ENCODE measurements around the gene CHST9. TPM values are rescaled to one million over a fixed set of nuclear protein-coding genes. Genes with fewer than 3 reads are reported as not detected.

The CHST9 gene
- total and polyA plus RNA-seq, 10 of the 15 experiments (the other 5 are each of a cell fraction or from before 2014, with no cell fraction given), result 0.34 TPM; not detected in 9

DNA sequence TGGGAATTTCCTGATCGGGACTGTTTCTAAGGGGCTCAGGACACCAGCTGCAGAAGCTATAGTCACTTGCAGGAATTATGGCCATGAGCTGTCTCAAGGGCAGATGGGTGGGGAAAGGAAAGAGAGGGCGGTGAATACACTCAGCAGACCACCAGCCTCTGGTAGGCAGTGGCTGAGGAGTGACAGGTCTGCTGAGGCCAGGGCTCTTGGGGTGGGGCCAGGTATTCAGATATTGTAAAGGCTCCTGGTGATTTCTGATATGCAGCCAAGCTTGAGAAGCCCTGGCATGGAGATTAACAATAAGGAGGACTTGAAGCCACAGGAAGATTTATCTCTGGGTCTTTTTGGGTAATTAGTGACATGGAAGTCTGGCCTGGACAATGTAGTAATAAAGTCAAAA is 174.3 kb downstream of the CHST9 start:
- Histone ChIP-seq H3K36me3 (ENCODE audit: control insufficient read depth in 2 of 2, insufficient read depth in 2 of 2, low read length in 1 of 2) (no peaks in the 10 kb centered on the region), H3K9me3 (replicated peaks; ENCODE audit: control insufficient read depth, insufficient read depth, low read length) (no peaks in the 10 kb centered on the region), H3K27ac (ENCODE audit: control insufficient read depth, insufficient read depth) (no peak overlapping the region), H3K79me2 (ENCODE audit: control insufficient read depth, insufficient read depth, low read length) (no peaks in the 10 kb centered on the region), H4K20me1 (ENCODE audit: control insufficient read depth, insufficient read depth) (no peaks in the 10 kb centered on the region), H3K4me1 (ENCODE audit: control insufficient read depth, insufficient read depth, low read length) (no peaks in the 10 kb centered on the region), H3K4me2 (ENCODE audit: control insufficient read depth, insufficient read depth) (no peak overlapping the region), H3K9ac (ENCODE audit: control insufficient read depth, insufficient read depth, low read length) (no peak overlapping the region), H3K4me3 (no peak overlapping the region), H2AFZ (ENCODE audit: control insufficient read depth, low read depth, low read length) (no peak overlapping the region), H3K27me3 (replicated peaks in 1 of 2; ENCODE audit: control insufficient read depth in 2 of 2, insufficient read depth in 2 of 2, low read length in 1 of 2) (0 out of 4 replicates have a peak, but pooled peaks cover 0 to 2% of the 10 kb centered on the region in 2 experiments)
- ChIA-PET POLR2A (no interaction called here), CTCF (interaction anchor here (0.7 kb wide), 1 partner anchor 32 kb away, joined by 3 read pairs; no protein-coding TSS in a partner anchor), SMC1A (ENCODE audit: uncharacterized antibody, unreplicated experiment) (no interaction called here), RAD21 (ENCODE audit: unreplicated experiment) (no interaction called here)
- FAIRE-seq (no peak), ATAC-seq (no peak), DNase-seq (ENCODE audit: low read depth, low spot score) (no peak)
- WGBS (ENCODE audit: insufficient coverage, insufficient replicate concordance, low lambda C conversion rate, missing lambda C conversion rate), result 10% methylated on average over 2 of the region's 2 CpGs
- in situ Hi-C loops (cut with MboI) (no loop called here), intact Hi-C loops (cut with micrococcal nuclease; ENCODE audit: unreplicated experiment) (no loop called here)
- no TSS peak for BruUV-seq (replicated peaks)
- TF ChIP-seq HCFC1 (IDR thresholded peaks at IDR 0.05; ENCODE audit: low read length) (no peak), TBL1XR1 (IDR thresholded peaks at IDR 0.05; ENCODE audit: low read depth, low read length) (no peak), CREB1 (IDR thresholded peaks at IDR 0.05; ENCODE audit: low read depth) (no peak), EED (IDR thresholded peaks at IDR 0.05; ENCODE audit: low read depth) (no peak), NRF1 (conservative IDR thresholded peaks at IDR 0.05; ENCODE audit: low read depth, low read length) (no peak)
- TF ChIP-seq, protein P1, sequence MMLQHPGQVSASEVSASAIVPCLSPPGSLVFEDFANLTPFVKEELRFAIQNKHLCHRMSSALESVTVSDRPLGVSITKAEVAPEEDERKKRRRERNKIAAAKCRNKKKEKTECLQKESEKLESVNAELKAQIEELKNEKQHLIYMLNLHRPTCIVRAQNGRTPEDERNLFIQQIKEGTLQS (IDR thresholded peaks at IDR 0.05; ENCODE audit: borderline replicate concordance, extremely low read depth, low read depth, low read length), result no peak
- TF ChIP-seq, protein P2, sequence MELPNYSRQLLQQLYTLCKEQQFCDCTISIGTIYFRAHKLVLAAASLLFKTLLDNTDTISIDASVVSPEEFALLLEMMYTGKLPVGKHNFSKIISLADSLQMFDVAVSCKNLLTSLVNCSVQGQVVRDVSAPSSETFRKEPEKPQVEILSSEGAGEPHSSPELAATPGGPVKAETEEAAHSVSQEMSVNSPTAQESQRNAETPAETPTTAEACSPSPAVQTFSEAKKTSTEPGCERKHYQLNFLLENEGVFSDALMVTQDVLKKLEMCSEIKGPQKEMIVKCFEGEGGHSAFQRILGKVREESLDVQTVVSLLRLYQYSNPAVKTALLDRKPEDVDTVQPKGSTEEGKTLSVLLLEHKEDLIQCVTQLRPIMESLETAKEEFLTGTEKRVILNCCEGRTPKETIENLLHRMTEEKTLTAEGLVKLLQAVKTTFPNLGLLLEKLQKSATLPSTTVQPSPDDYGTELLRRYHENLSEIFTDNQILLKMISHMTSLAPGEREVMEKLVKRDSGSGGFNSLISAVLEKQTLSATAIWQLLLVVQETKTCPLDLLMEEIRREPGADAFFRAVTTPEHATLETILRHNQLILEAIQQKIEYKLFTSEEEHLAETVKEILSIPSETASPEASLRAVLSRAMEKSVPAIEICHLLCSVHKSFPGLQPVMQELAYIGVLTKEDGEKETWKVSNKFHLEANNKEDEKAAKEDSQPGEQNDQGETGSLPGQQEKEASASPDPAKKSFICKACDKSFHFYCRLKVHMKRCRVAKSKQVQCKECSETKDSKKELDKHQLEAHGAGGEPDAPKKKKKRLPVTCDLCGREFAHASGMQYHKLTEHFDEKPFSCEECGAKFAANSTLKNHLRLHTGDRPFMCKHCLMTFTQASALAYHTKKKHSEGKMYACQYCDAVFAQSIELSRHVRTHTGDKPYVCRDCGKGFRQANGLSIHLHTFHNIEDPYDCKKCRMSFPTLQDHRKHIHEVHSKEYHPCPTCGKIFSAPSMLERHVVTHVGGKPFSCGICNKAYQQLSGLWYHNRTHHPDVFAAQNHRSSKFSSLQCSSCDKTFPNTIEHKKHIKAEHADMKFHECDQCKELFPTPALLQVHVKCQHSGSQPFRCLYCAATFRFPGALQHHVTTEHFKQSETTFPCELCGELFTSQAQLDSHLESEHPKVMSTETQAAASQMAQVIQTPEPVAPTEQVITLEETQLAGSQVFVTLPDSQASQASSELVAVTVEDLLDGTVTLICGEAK (IDR thresholded peaks at IDR 0.05; ENCODE audit: borderline replicate concordance), result no peak
- TF ChIP-seq, protein P3, sequence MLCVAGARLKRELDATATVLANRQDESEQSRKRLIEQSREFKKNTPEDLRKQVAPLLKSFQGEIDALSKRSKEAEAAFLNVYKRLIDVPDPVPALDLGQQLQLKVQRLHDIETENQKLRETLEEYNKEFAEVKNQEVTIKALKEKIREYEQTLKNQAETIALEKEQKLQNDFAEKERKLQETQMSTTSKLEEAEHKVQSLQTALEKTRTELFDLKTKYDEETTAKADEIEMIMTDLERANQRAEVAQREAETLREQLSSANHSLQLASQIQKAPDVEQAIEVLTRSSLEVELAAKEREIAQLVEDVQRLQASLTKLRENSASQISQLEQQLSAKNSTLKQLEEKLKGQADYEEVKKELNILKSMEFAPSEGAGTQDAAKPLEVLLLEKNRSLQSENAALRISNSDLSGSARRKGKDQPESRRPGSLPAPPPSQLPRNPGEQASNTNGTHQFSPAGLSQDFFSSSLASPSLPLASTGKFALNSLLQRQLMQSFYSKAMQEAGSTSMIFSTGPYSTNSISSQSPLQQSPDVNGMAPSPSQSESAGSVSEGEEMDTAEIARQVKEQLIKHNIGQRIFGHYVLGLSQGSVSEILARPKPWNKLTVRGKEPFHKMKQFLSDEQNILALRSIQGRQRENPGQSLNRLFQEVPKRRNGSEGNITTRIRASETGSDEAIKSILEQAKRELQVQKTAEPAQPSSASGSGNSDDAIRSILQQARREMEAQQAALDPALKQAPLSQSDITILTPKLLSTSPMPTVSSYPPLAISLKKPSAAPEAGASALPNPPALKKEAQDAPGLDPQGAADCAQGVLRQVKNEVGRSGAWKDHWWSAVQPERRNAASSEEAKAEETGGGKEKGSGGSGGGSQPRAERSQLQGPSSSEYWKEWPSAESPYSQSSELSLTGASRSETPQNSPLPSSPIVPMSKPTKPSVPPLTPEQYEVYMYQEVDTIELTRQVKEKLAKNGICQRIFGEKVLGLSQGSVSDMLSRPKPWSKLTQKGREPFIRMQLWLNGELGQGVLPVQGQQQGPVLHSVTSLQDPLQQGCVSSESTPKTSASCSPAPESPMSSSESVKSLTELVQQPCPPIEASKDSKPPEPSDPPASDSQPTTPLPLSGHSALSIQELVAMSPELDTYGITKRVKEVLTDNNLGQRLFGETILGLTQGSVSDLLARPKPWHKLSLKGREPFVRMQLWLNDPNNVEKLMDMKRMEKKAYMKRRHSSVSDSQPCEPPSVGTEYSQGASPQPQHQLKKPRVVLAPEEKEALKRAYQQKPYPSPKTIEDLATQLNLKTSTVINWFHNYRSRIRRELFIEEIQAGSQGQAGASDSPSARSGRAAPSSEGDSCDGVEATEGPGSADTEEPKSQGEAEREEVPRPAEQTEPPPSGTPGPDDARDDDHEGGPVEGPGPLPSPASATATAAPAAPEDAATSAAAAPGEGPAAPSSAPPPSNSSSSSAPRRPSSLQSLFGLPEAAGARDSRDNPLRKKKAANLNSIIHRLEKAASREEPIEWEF (IDR thresholded peaks at IDR 0.05; ENCODE audit: insufficient replicate concordance, low read depth, low read length), result no peak
- TF ChIP-seq, protein P4, sequence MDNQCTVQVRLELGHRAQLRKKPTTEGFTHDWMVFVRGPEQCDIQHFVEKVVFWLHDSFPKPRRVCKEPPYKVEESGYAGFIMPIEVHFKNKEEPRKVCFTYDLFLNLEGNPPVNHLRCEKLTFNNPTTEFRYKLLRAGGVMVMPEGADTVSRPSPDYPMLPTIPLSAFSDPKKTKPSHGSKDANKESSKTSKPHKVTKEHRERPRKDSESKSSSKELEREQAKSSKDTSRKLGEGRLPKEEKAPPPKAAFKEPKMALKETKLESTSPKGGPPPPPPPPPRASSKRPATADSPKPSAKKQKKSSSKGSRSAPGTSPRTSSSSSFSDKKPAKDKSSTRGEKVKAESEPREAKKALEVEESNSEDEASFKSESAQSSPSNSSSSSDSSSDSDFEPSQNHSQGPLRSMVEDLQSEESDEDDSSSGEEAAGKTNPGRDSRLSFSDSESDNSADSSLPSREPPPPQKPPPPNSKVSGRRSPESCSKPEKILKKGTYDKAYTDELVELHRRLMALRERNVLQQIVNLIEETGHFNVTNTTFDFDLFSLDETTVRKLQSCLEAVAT (IDR thresholded peaks at IDR 0.05), result no peak
- TF ChIP-seq, protein P5, sequence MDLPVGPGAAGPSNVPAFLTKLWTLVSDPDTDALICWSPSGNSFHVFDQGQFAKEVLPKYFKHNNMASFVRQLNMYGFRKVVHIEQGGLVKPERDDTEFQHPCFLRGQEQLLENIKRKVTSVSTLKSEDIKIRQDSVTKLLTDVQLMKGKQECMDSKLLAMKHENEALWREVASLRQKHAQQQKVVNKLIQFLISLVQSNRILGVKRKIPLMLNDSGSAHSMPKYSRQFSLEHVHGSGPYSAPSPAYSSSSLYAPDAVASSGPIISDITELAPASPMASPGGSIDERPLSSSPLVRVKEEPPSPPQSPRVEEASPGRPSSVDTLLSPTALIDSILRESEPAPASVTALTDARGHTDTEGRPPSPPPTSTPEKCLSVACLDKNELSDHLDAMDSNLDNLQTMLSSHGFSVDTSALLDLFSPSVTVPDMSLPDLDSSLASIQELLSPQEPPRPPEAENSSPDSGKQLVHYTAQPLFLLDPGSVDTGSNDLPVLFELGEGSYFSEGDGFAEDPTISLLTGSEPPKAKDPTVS (IDR thresholded peaks at IDR 0.05; ENCODE audit: low read depth, low read length), result no peak

Measured in GM12878 (cell line).